ENCODE data around the gene HNRNPM. TPM values are rescaled to one million over a fixed set of nuclear protein-coding genes. Genes with fewer than 3 reads are reported as not detected.

The HNRNPM gene
- total RNA-seq, 2 experiments from 2014 or later, result 269 to 272 TPM

- Histone ChIP-seq H3K27me3 (ENCODE audit: control insufficient read depth in 1 of 2, insufficient read depth in 2 of 2, low read length in 2 of 2) (no peaks in the 10 kb centered on the region), H3K36me3 (ENCODE audit: insufficient read depth, low read length) (peaks cover 17% of the 10 kb centered on the region), H3K9me3 (ENCODE audit: control insufficient read depth in 1 of 2, insufficient read depth in 1 of 2, low read length in 2 of 2) (no peaks in the 10 kb centered on the region), H3K4me1 (ENCODE audit: insufficient read depth, low read length) (peaks cover 36% of the 10 kb centered on the region), H3K27ac (ENCODE audit: low read depth in 1 of 2, low read length in 2 of 2) (no peak overlapping the region), H3K4me3 (ENCODE audit: low read length) (no peak overlapping the region)
- ChIA-PET CTCF (no interaction called here), POLR2A (no interaction called here)
- H3K9me3 Mint-ChIP-seq, result no peaks in the 10 kb centered on the region
- no peaks in the 10 kb centered on the region for H3K27me3 Mint-ChIP-seq
- ATAC-seq (ENCODE audit: poor library complexity) (no peak), DNase-seq (no peak)
- H3K27ac Mint-ChIP-seq, result peak overlapping the region; percentile 74
- intact Hi-C loops (cut with DNase I, micrococcal nuclease), result loop anchor here (1.0 to 10.0 kb wide), 2 partner anchors 42 to 451 kb away; partner anchors contain the start of gene TIMM44 (in 1 of the 2)
- H3K36me3 Mint-ChIP-seq (ENCODE audit: low read depth), result peaks cover 39% of the 10 kb centered on the region
- no peak overlapping the region for H3K4me3 Mint-ChIP-seq
- H3K4me1 Mint-ChIP-seq (ENCODE audit: low read depth), result peaks cover 32% of the 10 kb centered on the region
- TF ChIP-seq CTCF (IDR thresholded peaks at IDR 0.05), result no peak
These were observed 48.6 kb upstream of the HNRNPM start for GRCh38 chr19:8396185-8396562.

- Mint-ChIP-seq H3K9me3 (no peaks in the 10 kb centered on the region), H3K27me3 (no peaks in the 10 kb centered on the region), H3K27ac (peak overlapping the region; percentile 74), H3K36me3 (ENCODE audit: low read depth) (peaks cover 42% of the 10 kb centered on the region), H3K4me3 (peak overlapping the region; percentile 16), H3K4me1 (ENCODE audit: low read depth) (peaks cover 27% of the 10 kb centered on the region)
- no peaks in the 10 kb centered on the region for H3K9me3 ChIP-seq (ENCODE audit: control insufficient read depth in 1 of 2, insufficient read depth in 1 of 2, low read length in 2 of 2)
- ChIA-PET POLR2A (no interaction called here), CTCF (no interaction called here)
- peak; percentile 59 for TF ChIP-seq CTCF (IDR thresholded peaks at IDR 0.05)
- peaks cover 17% of the 10 kb centered on the region for H3K36me3 ChIP-seq (ENCODE audit: insufficient read depth, low read length)
- H3K4me1 ChIP-seq (ENCODE audit: insufficient read depth, low read length), result peaks cover 30% of the 10 kb centered on the region
- no peaks in the 10 kb centered on the region for H3K27me3 ChIP-seq (ENCODE audit: control insufficient read depth in 1 of 2, insufficient read depth in 2 of 2, low read length in 2 of 2)
- DNase-seq (peak; percentile 38 to 89 (median 58)), ATAC-seq (ENCODE audit: poor library complexity) (peak; percentile 97)
- intact Hi-C loops (cut with DNase I, micrococcal nuclease), result loop anchor here (1.0 to 10.0 kb wide), 2 partner anchors 42 to 452 kb away; partner anchors contain the start of gene TIMM44 (in 1 of the 2)
- no peak overlapping the region for H3K4me3 ChIP-seq (ENCODE audit: low read length)
- no peak overlapping the region for H3K27ac ChIP-seq (ENCODE audit: low read depth in 1 of 2, low read length in 2 of 2)
These were observed 48.1 kb upstream of the HNRNPM start for GRCh38 chr19:8396563-8397203.

GRCh38 chr19:8397271-8397670 is 47.5 kb upstream of the HNRNPM start:
- intact Hi-C loops (cut with DNase I, micrococcal nuclease), result loop anchor here in 1 of 2 experiments (10.0 kb wide), 1 partner anchor 452 kb away; the partner anchor contains the start of gene TIMM44
- H3K27me3 Mint-ChIP-seq, result no peaks in the 10 kb centered on the region
- H3K36me3 Mint-ChIP-seq (ENCODE audit: low read depth), result peaks cover 48% of the 10 kb centered on the region
- no peak for TF ChIP-seq CTCF (IDR thresholded peaks at IDR 0.05)
- H3K4me3 Mint-ChIP-seq, result no peak overlapping the region
- H3K27me3 ChIP-seq (ENCODE audit: control insufficient read depth in 1 of 2, insufficient read depth in 2 of 2, low read length in 2 of 2), result no peaks in the 10 kb centered on the region
- ATAC-seq (ENCODE audit: poor library complexity) (no peak), DNase-seq (no peak)
- peaks cover 23% of the 10 kb centered on the region for H3K36me3 ChIP-seq (ENCODE audit: insufficient read depth, low read length)
- H3K9me3 ChIP-seq (ENCODE audit: control insufficient read depth in 1 of 2, insufficient read depth in 1 of 2, low read length in 2 of 2), result no peaks in the 10 kb centered on the region
- H3K4me1 Mint-ChIP-seq (ENCODE audit: low read depth), result peaks cover 21% of the 10 kb centered on the region
- ChIA-PET POLR2A (no interaction called here), CTCF (no interaction called here)
- no peak overlapping the region for H3K4me3 ChIP-seq (ENCODE audit: low read length)
- no peaks in the 10 kb centered on the region for H3K9me3 Mint-ChIP-seq
- no peak overlapping the region for H3K27ac ChIP-seq (ENCODE audit: low read depth in 1 of 2, low read length in 2 of 2)
- H3K4me1 ChIP-seq (ENCODE audit: insufficient read depth, low read length), result peaks cover 25% of the 10 kb centered on the region
- H3K27ac Mint-ChIP-seq, result peak overlapping the region; percentile 74

All from CD4-positive, alpha-beta T cell (primary cell).